Measurements from ENCODE around the gene MAPK6. TPM values are rescaled to one million over a fixed set of nuclear protein-coding genes. Genes with fewer than 3 reads are reported as not detected.
A peak's percentile ranks its signal among the peaks of the same experiment; 100 is the strongest.
"Not testable (repeated sequence)": the region's sequence is repeated elsewhere in the genome, so short reads cannot be mapped to it uniquely, and the experiment has no call there.

The MAPK6 gene
- total RNA-seq, 4 donors from 2014 or later: 30.3 to 69.4 (median 42.0) TPM

DNA sequence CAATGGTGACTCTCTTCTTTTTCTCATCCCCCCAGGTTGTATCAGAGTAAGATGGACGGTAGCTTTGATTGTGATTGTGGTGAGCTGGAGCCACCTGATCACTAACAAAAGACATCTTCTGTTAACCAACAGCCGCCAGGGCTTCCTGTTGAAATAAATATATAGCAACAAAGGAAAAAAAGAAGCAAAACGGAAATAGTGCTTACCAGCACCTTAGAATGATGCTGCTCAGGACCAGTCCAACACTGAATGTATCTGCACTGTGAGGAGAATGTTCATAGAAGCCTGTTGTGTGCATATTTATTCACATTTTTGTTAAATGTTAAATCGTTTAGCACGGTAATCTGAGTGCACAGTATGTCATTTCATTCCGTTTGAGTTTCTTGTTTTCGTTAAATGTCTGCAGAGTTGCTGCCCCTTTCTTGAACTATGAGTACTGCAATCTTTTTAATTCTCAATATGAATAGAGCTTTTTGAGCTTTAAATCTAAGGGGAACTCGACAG, 26.8 kb downstream of the MAPK6 start:
- TF ChIP-seq, protein P1, sequence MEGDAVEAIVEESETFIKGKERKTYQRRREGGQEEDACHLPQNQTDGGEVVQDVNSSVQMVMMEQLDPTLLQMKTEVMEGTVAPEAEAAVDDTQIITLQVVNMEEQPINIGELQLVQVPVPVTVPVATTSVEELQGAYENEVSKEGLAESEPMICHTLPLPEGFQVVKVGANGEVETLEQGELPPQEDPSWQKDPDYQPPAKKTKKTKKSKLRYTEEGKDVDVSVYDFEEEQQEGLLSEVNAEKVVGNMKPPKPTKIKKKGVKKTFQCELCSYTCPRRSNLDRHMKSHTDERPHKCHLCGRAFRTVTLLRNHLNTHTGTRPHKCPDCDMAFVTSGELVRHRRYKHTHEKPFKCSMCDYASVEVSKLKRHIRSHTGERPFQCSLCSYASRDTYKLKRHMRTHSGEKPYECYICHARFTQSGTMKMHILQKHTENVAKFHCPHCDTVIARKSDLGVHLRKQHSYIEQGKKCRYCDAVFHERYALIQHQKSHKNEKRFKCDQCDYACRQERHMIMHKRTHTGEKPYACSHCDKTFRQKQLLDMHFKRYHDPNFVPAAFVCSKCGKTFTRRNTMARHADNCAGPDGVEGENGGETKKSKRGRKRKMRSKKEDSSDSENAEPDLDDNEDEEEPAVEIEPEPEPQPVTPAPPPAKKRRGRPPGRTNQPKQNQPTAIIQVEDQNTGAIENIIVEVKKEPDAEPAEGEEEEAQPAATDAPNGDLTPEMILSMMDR (IDR thresholded peaks at IDR 0.05): peak in 2 of 5 experiments; percentile 9 to 12
- H3K36me3 ChIP-seq; intact Hi-C loops (cut with DNase I; ENCODE audit: low total_unique reads); H3K27me3 ChIP-seq; DNase-seq; H3K4me3 ChIP-seq; H3K9me3 ChIP-seq: not testable (repeated sequence)
- peaks cover 0 to 39% (median 4%) of the 10 kb centered on the region in 4 donors for H3K4me1 ChIP-seq
- peak overlapping the region in 2 of 4 donors; percentile 11 to 49 for H3K27ac ChIP-seq
- in situ Hi-C loops (cut with MboI; ENCODE audit: low pct_ligation_motif_present in 1 of 4, low pct_unique_long_range_greater_than_20kb in 1 of 4, low sequenced_read_pairs in 3 of 4): loop anchor here in 1 of 4 donors (25.0 kb wide), 1 partner anchor 109 kb away; no protein-coding TSS in a partner anchor
- WGBS, 2 donors (ENCODE audit: low coverage in 1 of 2): 56 to 60% methylated on average over 7 to 8 of the region's 8 CpGs

GRCh38 chr15:52046552-52046951, 27.5 kb downstream of the MAPK6 start:
- H3K27me3 ChIP-seq; DNase-seq; intact Hi-C loops (cut with DNase I; ENCODE audit: low total_unique reads); H3K9me3 ChIP-seq; H3K36me3 ChIP-seq; H3K4me3 ChIP-seq: not testable (repeated sequence)
- peak in 1 of 3 donors; percentile 25 for TF ChIP-seq POLR2AphosphoS5 (IDR thresholded peaks at IDR 0.05)
- in situ Hi-C loops (cut with MboI; ENCODE audit: low pct_ligation_motif_present in 1 of 4, low pct_unique_long_range_greater_than_20kb in 1 of 4, low sequenced_read_pairs in 3 of 4): loop anchor here in 1 of 4 donors (25.0 kb wide), 1 partner anchor 109 kb away; no protein-coding TSS in a partner anchor
- H3K4me1 ChIP-seq: peaks cover 0 to 37% (median 3%) of the 10 kb centered on the region in 4 donors
- 84 to 86% methylated on average over 4 to 5 of the region's 5 CpGs for WGBS, 2 donors (ENCODE audit: low coverage in 1 of 2)
- peak overlapping the region in 2 of 4 donors; percentile 11 to 49 for H3K27ac ChIP-seq

DNA sequence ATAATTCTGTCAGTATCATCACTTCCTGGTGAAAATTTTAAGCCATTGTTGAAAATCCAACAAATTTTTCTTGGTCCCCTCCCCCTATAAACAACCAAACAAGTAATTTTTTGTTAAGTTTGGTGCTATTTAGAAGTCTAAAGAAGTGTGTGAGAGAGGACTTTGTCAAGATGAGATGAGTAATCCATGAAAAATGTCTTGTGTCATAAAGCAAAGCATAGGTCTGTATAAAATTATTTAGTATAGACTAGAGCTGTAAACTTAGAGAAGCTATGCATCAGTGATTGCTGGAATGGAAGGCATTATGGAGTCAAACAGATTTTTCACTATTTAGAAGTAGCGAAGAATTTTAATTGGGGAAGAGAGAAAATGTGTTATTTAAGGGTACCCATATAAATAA, 31.4 kb downstream of the MAPK6 start:
- no peak overlapping the region for H3K4me3 ChIP-seq
- 83 to 96% methylated on average over 1 of the region's 1 CpG for WGBS, 2 donors (ENCODE audit: low coverage in 1 of 2)
- in situ Hi-C loops (cut with MboI; ENCODE audit: low pct_ligation_motif_present in 1 of 4, low pct_unique_long_range_greater_than_20kb in 1 of 4, low sequenced_read_pairs in 3 of 4) (no loop called here), intact Hi-C loops (cut with DNase I; ENCODE audit: low total_unique reads) (no loop called here)
- H3K36me3 ChIP-seq: peaks cover 0 to 26% (median 0%) of the 10 kb centered on the region in 4 donors
- DNase-seq: no peak
- no peaks in the 10 kb centered on the region for H3K27me3 ChIP-seq
- no peak for TF ChIP-seq EP300 (IDR thresholded peaks at IDR 0.05; ENCODE audit: low read depth)
- no peak for TF ChIP-seq POLR2A (IDR thresholded peaks at IDR 0.05)
- TF ChIP-seq POLR2AphosphoS5 (IDR thresholded peaks at IDR 0.05): no peak
- TF ChIP-seq, protein P1 (IDR thresholded peaks at IDR 0.05): no peak
- no peaks in the 10 kb centered on the region for H3K9me3 ChIP-seq
- peaks cover 0 to 16% (median 3%) of the 10 kb centered on the region in 4 donors for H3K4me1 ChIP-seq
- H3K27ac ChIP-seq: no peak overlapping the region

GRCh38 chr15:52052066-52052935, 33.3 kb downstream of the MAPK6 start:
- WGBS, 2 donors (ENCODE audit: low coverage in 1 of 2): 79 to 88% methylated on average over 4 of the region's 4 CpGs
- H3K4me1 ChIP-seq: peaks cover 0 to 8% (median 0%) of the 10 kb centered on the region in 4 donors
- no peaks in the 10 kb centered on the region for H3K27me3 ChIP-seq
- no peak overlapping the region for H3K4me3 ChIP-seq
- H3K36me3 ChIP-seq: peaks cover 0 to 29% (median 4%) of the 10 kb centered on the region in 4 donors
- in situ Hi-C loops (cut with MboI; ENCODE audit: low pct_ligation_motif_present in 1 of 4, low pct_unique_long_range_greater_than_20kb in 1 of 4, low sequenced_read_pairs in 3 of 4) (no loop called here), intact Hi-C loops (cut with DNase I; ENCODE audit: low total_unique reads) (no loop called here)
- TF ChIP-seq POLR2A (IDR thresholded peaks at IDR 0.05) (no peak), EP300 (IDR thresholded peaks at IDR 0.05; ENCODE audit: low read depth) (no peak), POLR2AphosphoS5 (IDR thresholded peaks at IDR 0.05) (no peak)
- TF ChIP-seq, protein P1 (IDR thresholded peaks at IDR 0.05): no peak
- DNase-seq: no peak
- no peak overlapping the region for H3K27ac ChIP-seq
- no peaks in the 10 kb centered on the region for H3K9me3 ChIP-seq

Measured in transverse colon (tissue), 4 donors.